Measurements from ENCODE around the gene MSI2. TPM values are rescaled to one million over a fixed set of nuclear protein-coding genes. Genes with fewer than 3 reads are reported as not detected.

The MSI2 gene
- polyA plus RNA-seq, 1 of the 3 experiments (the other 2 are of a cell fraction): 24.1 TPM

- WGBS (ENCODE audit: low lambda C conversion rate): 90% methylated on average over 10 of the region's 10 CpGs
- Histone ChIP-seq H3K9me2 (no peaks in the 10 kb centered on the region), H3K4me3 (ENCODE audit: low read depth in 2 of 2, low read length in 1 of 2) (no peak overlapping the region), H3K79me2 (ENCODE audit: insufficient read depth) (peaks cover 13% of the 10 kb centered on the region; the same call in 1 of the 2 replicates), H3K9ac (no peak overlapping the region), H3K36me3 (replicated peaks in 1 of 2; ENCODE audit: control insufficient read depth in 1 of 2, insufficient read depth in 2 of 2, low read length in 1 of 2) (no peaks in the 10 kb centered on the region), H3F3A (replicated peaks; ENCODE audit: insufficient read depth) (peaks cover 20% of the 10 kb centered on the region), H3K4me2 (no peak overlapping the region), H4K20me1 (ENCODE audit: insufficient read depth) (no peaks in the 10 kb centered on the region), H3K27me3 (ENCODE audit: insufficient read depth) (no peaks in the 10 kb centered on the region), H3K4me1 (ENCODE audit: control insufficient read depth in 1 of 2, insufficient read depth in 2 of 2, low read depth in 1 of 2, low read length in 1 of 2) (peaks cover 37 to 76% of the 10 kb centered on the region in 2 experiments), H3K27ac (ENCODE audit: low read depth in 2 of 2, low read length in 1 of 2) (peak overlapping the region in 1 of 2 experiments; percentile 84; a peak in 2 of 4 replicates), H3K9me3 (no peaks in the 10 kb centered on the region), H2AFZ (ENCODE audit: low read depth) (no peak overlapping the region)
- POLR2A ChIA-PET: interaction anchor here (1.1 kb wide), 1 partner anchor 14 kb away, joined by 4 read pairs; no protein-coding TSS in a partner anchor
- TF ChIP-seq EP300 (IDR thresholded peaks at IDR 0.05; ENCODE audit: borderline replicate concordance in 1 of 2, low read depth in 1 of 2, low read length in 1 of 2) (no peak), RCOR1 (IDR thresholded peaks at IDR 0.05; ENCODE audit: low read length) (no peak), TAF1 (IDR thresholded peaks at IDR 0.05; ENCODE audit: borderline replicate concordance, low read depth, low read length) (no peak), MXI1 (IDR thresholded peaks at IDR 0.05; ENCODE audit: low read depth, low read length) (no peak), EZH2phosphoT487 (IDR thresholded peaks at IDR 0.05; ENCODE audit: borderline replicate concordance, low read depth) (no peak), TEAD4 (IDR thresholded peaks at IDR 0.05; ENCODE audit: borderline replicate concordance, insufficient read depth) (no peak), SMC3 (IDR thresholded peaks at IDR 0.05; ENCODE audit: low read depth, low read length) (no peak)
- TF ChIP-seq, protein P1, sequence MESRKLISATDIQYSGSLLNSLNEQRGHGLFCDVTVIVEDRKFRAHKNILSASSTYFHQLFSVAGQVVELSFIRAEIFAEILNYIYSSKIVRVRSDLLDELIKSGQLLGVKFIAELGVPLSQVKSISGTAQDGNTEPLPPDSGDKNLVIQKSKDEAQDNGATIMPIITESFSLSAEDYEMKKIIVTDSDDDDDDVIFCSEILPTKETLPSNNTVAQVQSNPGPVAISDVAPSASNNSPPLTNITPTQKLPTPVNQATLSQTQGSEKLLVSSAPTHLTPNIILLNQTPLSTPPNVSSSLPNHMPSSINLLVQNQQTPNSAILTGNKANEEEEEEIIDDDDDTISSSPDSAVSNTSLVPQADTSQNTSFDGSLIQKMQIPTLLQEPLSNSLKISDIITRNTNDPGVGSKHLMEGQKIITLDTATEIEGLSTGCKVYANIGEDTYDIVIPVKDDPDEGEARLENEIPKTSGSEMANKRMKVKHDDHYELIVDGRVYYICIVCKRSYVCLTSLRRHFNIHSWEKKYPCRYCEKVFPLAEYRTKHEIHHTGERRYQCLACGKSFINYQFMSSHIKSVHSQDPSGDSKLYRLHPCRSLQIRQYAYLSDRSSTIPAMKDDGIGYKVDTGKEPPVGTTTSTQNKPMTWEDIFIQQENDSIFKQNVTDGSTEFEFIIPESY (IDR thresholded peaks at IDR 0.05; ENCODE audit: borderline replicate concordance, low read depth): no peak
- no peak for DNase-seq
- CTCF ChIA-PET: interaction anchor here (0.7 to 1.8 kb wide), 3 partner anchors 18 to 182 kb away, joined by 3 to 4 read pairs (median 3); no protein-coding TSS in a partner anchor
Observed at GRCh38 chr17:57425903-57426880, 169.9 kb downstream of the MSI2 start.

GRCh38 chr17:57429966-57430365 lies 173.6 kb downstream of the MSI2 start:
- H3F3A ChIP-seq (replicated peaks; ENCODE audit: insufficient read depth): no peaks in the 10 kb centered on the region
- peak overlapping the region in 1 of 2 experiments; percentile 74; a peak in 2 of 4 replicates for H3K27ac ChIP-seq (ENCODE audit: low read depth in 2 of 2, low read length in 1 of 2)
- H4K20me1 ChIP-seq (ENCODE audit: insufficient read depth): no peaks in the 10 kb centered on the region
- no peak overlapping the region for H3K4me3 ChIP-seq (ENCODE audit: low read depth in 2 of 2, low read length in 1 of 2)
- WGBS (ENCODE audit: low lambda C conversion rate): 98% methylated on average over 4 of the region's 4 CpGs
- peaks cover 15 to 64% of the 10 kb centered on the region in 2 experiments; a peak in 3 of 4 replicates for H3K4me1 ChIP-seq (ENCODE audit: control insufficient read depth in 1 of 2, insufficient read depth in 2 of 2, low read depth in 1 of 2, low read length in 1 of 2)
- no peaks in the 10 kb centered on the region for H3K36me3 ChIP-seq (replicated peaks in 1 of 2; ENCODE audit: control insufficient read depth in 1 of 2, insufficient read depth in 2 of 2, low read length in 1 of 2)
- CTCF ChIA-PET: interaction anchor here (1.2 to 1.5 kb wide), 2 partner anchors 11 to 187 kb away, joined by 5 to 7 read pairs; no protein-coding TSS in a partner anchor
- H3K79me2 ChIP-seq (ENCODE audit: insufficient read depth): peaks cover 13% of the 10 kb centered on the region; the same call in 1 of the 2 replicates
- H3K9ac ChIP-seq: no peak overlapping the region
- H3K27me3 ChIP-seq (ENCODE audit: insufficient read depth): no peaks in the 10 kb centered on the region
- no peaks in the 10 kb centered on the region for H3K9me3 ChIP-seq
- POLR2A ChIA-PET: no interaction called here
- no peak overlapping the region for H2AFZ ChIP-seq (ENCODE audit: low read depth)
- H3K4me2 ChIP-seq: no peak overlapping the region
- no peaks in the 10 kb centered on the region for H3K9me2 ChIP-seq
- DNase-seq: no peak
- TF ChIP-seq SMC3 (IDR thresholded peaks at IDR 0.05; ENCODE audit: low read depth, low read length) (no peak), RAD21 (IDR thresholded peaks at IDR 0.05; ENCODE audit: low read length) (no peak), GATA2 (CRISPR knock-in tag; IDR thresholded peaks at IDR 0.05) (no peak), MEF2A (IDR thresholded peaks at IDR 0.05; ENCODE audit: borderline replicate concordance, low read depth) (no peak), TAF1 (IDR thresholded peaks at IDR 0.05; ENCODE audit: borderline replicate concordance, low read depth, low read length) (no peak), FOXJ3 (CRISPR knock-in tag; IDR thresholded peaks at IDR 0.05) (no peak), ELF1 (IDR thresholded peaks at IDR 0.05) (no peak), JUND (IDR thresholded peaks at IDR 0.05) (no peak), SIN3A (IDR thresholded peaks at IDR 0.05; ENCODE audit: borderline replicate concordance, low read depth, low read length) (no peak), FOSL2 (IDR thresholded peaks at IDR 0.05; ENCODE audit: borderline replicate concordance, low read depth) (no peak), EZH2phosphoT487 (IDR thresholded peaks at IDR 0.05; ENCODE audit: borderline replicate concordance, low read depth) (no peak)
- TF ChIP-seq, protein P2, sequence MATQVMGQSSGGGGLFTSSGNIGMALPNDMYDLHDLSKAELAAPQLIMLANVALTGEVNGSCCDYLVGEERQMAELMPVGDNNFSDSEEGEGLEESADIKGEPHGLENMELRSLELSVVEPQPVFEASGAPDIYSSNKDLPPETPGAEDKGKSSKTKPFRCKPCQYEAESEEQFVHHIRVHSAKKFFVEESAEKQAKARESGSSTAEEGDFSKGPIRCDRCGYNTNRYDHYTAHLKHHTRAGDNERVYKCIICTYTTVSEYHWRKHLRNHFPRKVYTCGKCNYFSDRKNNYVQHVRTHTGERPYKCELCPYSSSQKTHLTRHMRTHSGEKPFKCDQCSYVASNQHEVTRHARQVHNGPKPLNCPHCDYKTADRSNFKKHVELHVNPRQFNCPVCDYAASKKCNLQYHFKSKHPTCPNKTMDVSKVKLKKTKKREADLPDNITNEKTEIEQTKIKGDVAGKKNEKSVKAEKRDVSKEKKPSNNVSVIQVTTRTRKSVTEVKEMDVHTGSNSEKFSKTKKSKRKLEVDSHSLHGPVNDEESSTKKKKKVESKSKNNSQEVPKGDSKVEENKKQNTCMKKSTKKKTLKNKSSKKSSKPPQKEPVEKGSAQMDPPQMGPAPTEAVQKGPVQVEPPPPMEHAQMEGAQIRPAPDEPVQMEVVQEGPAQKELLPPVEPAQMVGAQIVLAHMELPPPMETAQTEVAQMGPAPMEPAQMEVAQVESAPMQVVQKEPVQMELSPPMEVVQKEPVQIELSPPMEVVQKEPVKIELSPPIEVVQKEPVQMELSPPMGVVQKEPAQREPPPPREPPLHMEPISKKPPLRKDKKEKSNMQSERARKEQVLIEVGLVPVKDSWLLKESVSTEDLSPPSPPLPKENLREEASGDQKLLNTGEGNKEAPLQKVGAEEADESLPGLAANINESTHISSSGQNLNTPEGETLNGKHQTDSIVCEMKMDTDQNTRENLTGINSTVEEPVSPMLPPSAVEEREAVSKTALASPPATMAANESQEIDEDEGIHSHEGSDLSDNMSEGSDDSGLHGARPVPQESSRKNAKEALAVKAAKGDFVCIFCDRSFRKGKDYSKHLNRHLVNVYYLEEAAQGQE (IDR thresholded peaks at IDR 0.05; ENCODE audit: low read depth, low read length): no peak
- TF ChIP-seq, protein P1 (IDR thresholded peaks at IDR 0.05; ENCODE audit: borderline replicate concordance, low read depth): no peak
